ENCODE results near the gene TCOF1. TPM values are rescaled to one million over a fixed set of nuclear protein-coding genes. Genes with fewer than 3 reads are reported as not detected.

The TCOF1 gene
- polyA plus RNA-seq, 3 donors: 33.0 to 36.4 (median 34.0) TPM

GRCh38 chr5:150446583-150446982, 89.1 kb downstream of the TCOF1 start:
- no peak for DNase-seq (ENCODE audit: low read depth in 3 of 3, low spot score in 2 of 3)

- DNase-seq (ENCODE audit: low read depth in 3 of 3, low spot score in 2 of 3): no peak
These were observed 89.7 kb downstream of the TCOF1 start for GRCh38 chr5:150447188-150447587.

DNA sequence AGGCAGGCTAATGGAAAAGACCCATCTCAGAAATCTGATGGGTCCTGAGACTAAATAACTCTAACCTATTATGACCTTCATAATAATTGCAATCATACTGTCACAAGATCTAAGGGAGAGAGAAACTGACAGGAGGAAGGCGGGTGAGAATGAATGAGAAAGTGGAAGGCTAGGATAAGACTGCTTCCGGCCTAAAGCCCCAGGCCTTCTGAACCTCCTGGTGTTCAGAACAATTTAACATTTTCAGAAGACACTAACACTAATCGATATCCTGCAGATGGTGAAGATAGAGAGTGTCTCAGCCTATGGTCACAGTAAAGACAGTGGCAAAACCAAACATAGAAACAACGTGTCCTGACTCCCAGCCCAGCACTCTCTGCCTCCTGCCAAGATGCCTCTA, 90.8 kb downstream of the TCOF1 start:
- DNase-seq (ENCODE audit: low read depth in 3 of 3, low spot score in 2 of 3): no peak

DNA sequence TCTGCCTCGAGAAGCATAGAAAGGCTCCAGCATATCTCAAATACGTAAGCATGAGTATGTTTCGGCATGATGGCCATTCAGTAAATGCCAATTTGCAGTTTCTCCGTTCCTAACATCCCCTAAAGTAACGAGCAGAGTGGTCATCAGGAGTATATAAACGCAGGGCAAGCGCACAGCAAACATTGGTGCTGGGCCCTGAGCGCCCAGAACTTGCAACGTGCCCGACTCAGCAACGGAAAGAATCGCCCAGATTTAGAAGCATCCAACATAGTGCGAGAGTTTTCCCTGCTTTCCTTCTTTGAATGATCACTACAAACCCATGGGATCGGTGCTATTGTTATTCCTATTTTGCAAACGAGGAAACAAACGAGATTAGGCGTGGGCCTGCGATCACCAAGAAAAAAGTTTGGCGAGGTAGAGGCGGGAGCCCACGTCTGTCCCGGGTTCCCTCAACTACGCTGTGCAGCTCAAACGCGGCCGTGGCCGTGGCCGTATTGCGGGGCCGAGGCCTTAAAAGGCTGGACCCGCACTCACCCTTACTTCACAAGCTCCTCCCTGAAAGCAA, 91.5 kb downstream of the TCOF1 start:
- peak in 1 of 3 donors; percentile 48 for DNase-seq (ENCODE audit: low read depth in 3 of 3, low spot score in 2 of 3)

Other genes with a start within 250 kb of the TCOF1 start
- 100 to 1,000 TPM; 118 to 167 (median 142) TPM for gene PDGFRB, start 201.9 kb upstream of the TCOF1 start, polyA plus RNA-seq (ENCODE audit: insufficient read length in 3 of 3)
- under 1 TPM; 0.54 to 0.89 (median 0.62) TPM for gene CDX1, start 190.9 kb upstream of the TCOF1 start, polyA plus RNA-seq (ENCODE audit: insufficient read length in 3 of 3)
- under 1 TPM in 2 of 3 donors, not detected in 1; 0.06 to 0.07 TPM for gene SLC6A7, start 167.6 kb upstream of the TCOF1 start, polyA plus RNA-seq (ENCODE audit: insufficient read length in 3 of 3)
- gene CAMK2A, start 67.9 kb upstream of the TCOF1 start, polyA plus RNA-seq (ENCODE audit: insufficient read length in 3 of 3): 1 to 10 TPM; 2.5 to 4.4 (median 2.5) TPM
- gene ARSI, start 54.8 kb upstream of the TCOF1 start, polyA plus RNA-seq (ENCODE audit: insufficient read length in 3 of 3): 1 to 10 TPM; 2.6 to 3.2 (median 2.7) TPM
- 100 to 1,000 TPM; 272 to 342 (median 317) TPM for gene CD74, start 55.2 kb downstream of the TCOF1 start, polyA plus RNA-seq (ENCODE audit: insufficient read length in 3 of 3)
- gene RPS14, start 92.0 kb downstream of the TCOF1 start, polyA plus RNA-seq (ENCODE audit: insufficient read length in 3 of 3): 1,000 to 10,000 TPM; 2,305 to 2,430 (median 2,384) TPM
- 10 to 100 TPM; 52.3 to 54.2 (median 54.1) TPM for gene NDST1, start 150.4 kb downstream of the TCOF1 start, polyA plus RNA-seq (ENCODE audit: insufficient read length in 3 of 3)

Measured in right renal cortex interstitium (tissue), 3 donors.